ENCODE data around the gene FYB1. TPM values are rescaled to one million over a fixed set of nuclear protein-coding genes. Genes with fewer than 3 reads are reported as not detected.

Gene FYB1
- total RNA-seq, 1 experiment from 2014 or later: 0.42 TPM

GRCh38 chr5:39178861-39179260 lies 40.5 kb downstream of the FYB1 start:
- DNase-seq (ENCODE audit: low read depth, low spot score) (no peak), ATAC-seq (no peak)
- H3K4me3 ChIP-seq (replicated peaks in 1 of 2; ENCODE audit: low read depth in 1 of 2, low read length in 2 of 2): no peak overlapping the region
- ChIA-PET CTCF (no interaction called here), POLR2A (no interaction called here), RAD21 (ENCODE audit: low non-redundant PET in 1 of 2, low total read pairs in 2 of 2, uncharacterized antibody in 2 of 2, unreplicated experiment in 2 of 2) (no interaction called here)
- H3K27me3 ChIP-seq (ENCODE audit: insufficient read depth, low read length): no peaks in the 10 kb centered on the region
- TF ChIP-seq ZBTB33 (IDR thresholded peaks at IDR 0.05; ENCODE audit: extremely low read depth, insufficient replicate concordance, low read length): no peak
- BruUV-seq (replicated peaks): no TSS peak
- no peak overlapping the region for H3K9ac ChIP-seq (ENCODE audit: low read length)
- intact Hi-C loops (cut with micrococcal nuclease): no loop called here
- no peaks in the 10 kb centered on the region for H3K79me2 ChIP-seq (ENCODE audit: insufficient read depth, low read length)
- H3K4me1 ChIP-seq (ENCODE audit: control insufficient read depth in 1 of 2, insufficient read depth in 2 of 2, low read length in 2 of 2): peaks cover 0 to 6% of the 10 kb centered on the region in 2 experiments; a peak in 1 of 4 replicates
- no peaks in the 10 kb centered on the region for H3K9me3 ChIP-seq (ENCODE audit: control insufficient read depth in 1 of 2, insufficient read depth in 1 of 2, low read depth in 1 of 2, low read length in 2 of 2)
- no peaks in the 10 kb centered on the region for H3K36me3 ChIP-seq (ENCODE audit: control insufficient read depth in 1 of 2, insufficient read depth in 2 of 2, low read length in 2 of 2)
- H3K27ac ChIP-seq (ENCODE audit: low read depth, low read length): no peak overlapping the region
- H3K4me2 ChIP-seq (ENCODE audit: low read length): no peak overlapping the region
- no peaks in the 10 kb centered on the region for H3K9me2 ChIP-seq (ENCODE audit: insufficient read depth)
- H4K20me1 ChIP-seq (ENCODE audit: insufficient read depth): no peaks in the 10 kb centered on the region
- H2AFZ ChIP-seq (ENCODE audit: low read depth, low read length, poor library complexity, severe bottlenecking): no peak overlapping the region

- H2AFZ ChIP-seq (ENCODE audit: low read depth, low read length, poor library complexity, severe bottlenecking): peak overlapping the region; percentile 26
- no peaks in the 10 kb centered on the region for H4K20me1 ChIP-seq (ENCODE audit: insufficient read depth)
- H3K36me3 ChIP-seq (ENCODE audit: control insufficient read depth in 1 of 2, insufficient read depth in 2 of 2, low read length in 2 of 2): no peaks in the 10 kb centered on the region
- H3K79me2 ChIP-seq (ENCODE audit: insufficient read depth, low read length): no peaks in the 10 kb centered on the region
- no peak overlapping the region for H3K9ac ChIP-seq (ENCODE audit: low read length)
- H3K27me3 ChIP-seq (ENCODE audit: insufficient read depth, low read length): no peaks in the 10 kb centered on the region
- no peak overlapping the region for H3K27ac ChIP-seq (ENCODE audit: low read depth, low read length)
- no peak for TF ChIP-seq EZH2 (IDR thresholded peaks at IDR 0.05)
- TF ChIP-seq SP1 (IDR thresholded peaks at IDR 0.05; ENCODE audit: low read depth): no peak
- TF ChIP-seq POLR2A (IDR thresholded peaks at IDR 0.05; ENCODE audit: borderline replicate concordance, extremely low read depth, insufficient read depth, insufficient read length): no peak
- no peak for TF ChIP-seq CEBPB (IDR thresholded peaks at IDR 0.05; ENCODE audit: low read depth)
- no peak for TF ChIP-seq CBX3 (IDR thresholded peaks at IDR 0.05; ENCODE audit: low read depth)
- TF ChIP-seq ATF3 (IDR thresholded peaks at IDR 0.05): no peak
- TF ChIP-seq SIN3A (IDR thresholded peaks at IDR 0.05; ENCODE audit: low read depth): no peak
- no peak for TF ChIP-seq POLR2AphosphoS5 (IDR thresholded peaks at IDR 0.05; ENCODE audit: low read depth, low read length)
- TF ChIP-seq EZH2phosphoT487 (IDR thresholded peaks at IDR 0.05; ENCODE audit: borderline replicate concordance): no peak
- no peak for TF ChIP-seq SRF (IDR thresholded peaks at IDR 0.05; ENCODE audit: low read depth)
- no peak for TF ChIP-seq YY1 (IDR thresholded peaks at IDR 0.05; ENCODE audit: extremely low read depth, insufficient replicate concordance, low read depth, low read length)
- no peak for TF ChIP-seq CTCF (IDR thresholded peaks at IDR 0.05 in 2 of 3, conservative IDR thresholded peaks at IDR 0.05 in 1 of 3; ENCODE audit: borderline replicate concordance in 1 of 3, insufficient read depth in 1 of 3, low read depth in 2 of 3, low read length in 2 of 3)
- CTCF ChIA-PET: no interaction called here
- intact Hi-C loops (cut with micrococcal nuclease): no loop called here
- H3K4me2 ChIP-seq (ENCODE audit: low read length): no peak overlapping the region
- peaks cover 0 to 6% of the 10 kb centered on the region in 2 experiments; a peak in 1 of 4 replicates for H3K4me1 ChIP-seq (ENCODE audit: control insufficient read depth in 1 of 2, insufficient read depth in 2 of 2, low read length in 2 of 2)
- no peaks in the 10 kb centered on the region for H3K9me3 ChIP-seq (ENCODE audit: control insufficient read depth in 1 of 2, insufficient read depth in 1 of 2, low read depth in 1 of 2, low read length in 2 of 2)
- no peak for ATAC-seq
- no peak for DNase-seq (ENCODE audit: low read depth, low spot score)
- POLR2A ChIA-PET: no interaction called here
- RAD21 ChIA-PET (ENCODE audit: low non-redundant PET in 1 of 2, low total read pairs in 2 of 2, uncharacterized antibody in 2 of 2, unreplicated experiment in 2 of 2): no interaction called here
- no TSS peak for BruUV-seq (replicated peaks)
- no peak overlapping the region for H3K4me3 ChIP-seq (replicated peaks in 1 of 2; ENCODE audit: low read depth in 1 of 2, low read length in 2 of 2)
- H3K9me2 ChIP-seq (ENCODE audit: insufficient read depth): no peaks in the 10 kb centered on the region
These were observed 41.2 kb downstream of the FYB1 start for GRCh38 chr5:39178171-39178570.

All from HCT116 (cell line).